HCT116 (cell line): ENCODE data around the gene TMPRSS11E.

Source experiments
- CEBPB ChIP-seq: IDR thresholded peaks from 2 replicates; pipeline ENCODE4 v1.6.1; 2012; ENCODE audit warnings: low read depth
- CTCF ChIP-seq, 3 experiments: fragments of 200-600 bp in 1 of 3; sonication (generic) in 1 of 3; IDR thresholded peaks in 2 of 3; conservative IDR thresholded peaks in 1 of 3; 2 replicates each; pipeline ENCODE4 v1.5.1; 2012 to 2017; ENCODE audit warnings: low read depth in 2 of 3, low read length in 2 of 3, antibody characterized with exemption in 1 of 3, borderline replicate concordance in 1 of 3, control low read depth in 1 of 3, mild to moderate bottlenecking in 1 of 3, mixed read lengths in 1 of 3, mixed run types in 1 of 3, moderate library complexity in 1 of 3; ENCODE audit not compliant: insufficient read depth in 1 of 3
- EZH2 ChIP-seq: fragments of 200-600 bp; sonication (generic); IDR thresholded peaks from 2 replicates; pipeline ENCODE4 v1.6.1; 2017; ENCODE audit warnings: antibody characterized with exemption, mixed run types
- POLR2A ChIP-seq: IDR thresholded peaks from 2 replicates; pipeline ENCODE4 v1.7.0; 2011; ENCODE audit warnings: borderline replicate concordance; ENCODE audit not compliant: insufficient read depth, insufficient read length; ENCODE audit errors: extremely low read depth
- RAD21 ChIP-seq: IDR thresholded peaks from 2 replicates; pipeline ENCODE4 v1.6.1; 2012; ENCODE audit warnings: low read depth, mild to moderate bottlenecking
- SIN3A ChIP-seq: IDR thresholded peaks from 2 replicates; pipeline ENCODE4 v1.6.1; 2012; ENCODE audit warnings: low read depth

GRCh38 chr4:68401231-68401630, 46.0 kb upstream of the TMPRSS11E start:
- TF ChIP-seq CTCF (IDR thresholded peaks at IDR 0.05 in 2 of 3, conservative IDR thresholded peaks at IDR 0.05 in 1 of 3; ENCODE audit: borderline replicate concordance in 1 of 3, insufficient read depth in 1 of 3, low read depth in 2 of 3, low read length in 2 of 3) (no peak), EZH2 (no peak), POLR2A (no peak), SIN3A (no peak), CEBPB (no peak), RAD21 (no peak)
